GM21717 (cell line): Measurements from ENCODE around the gene TRIM74.
"Not testable (repeated sequence)": the region's sequence is repeated elsewhere in the genome, so short reads cannot be mapped to it uniquely, and the experiment has no call there.

Experiments used
- ATAC-seq: cut with Tn5 transposase; IDR thresholded peaks from one replicate; pipeline ENCODE4 v1.9.1; 2021; ENCODE audit warnings: mild to moderate bottlenecking, moderate library complexity; ENCODE audit not compliant: unreplicated experiment

TRIM74 gene

DNA sequence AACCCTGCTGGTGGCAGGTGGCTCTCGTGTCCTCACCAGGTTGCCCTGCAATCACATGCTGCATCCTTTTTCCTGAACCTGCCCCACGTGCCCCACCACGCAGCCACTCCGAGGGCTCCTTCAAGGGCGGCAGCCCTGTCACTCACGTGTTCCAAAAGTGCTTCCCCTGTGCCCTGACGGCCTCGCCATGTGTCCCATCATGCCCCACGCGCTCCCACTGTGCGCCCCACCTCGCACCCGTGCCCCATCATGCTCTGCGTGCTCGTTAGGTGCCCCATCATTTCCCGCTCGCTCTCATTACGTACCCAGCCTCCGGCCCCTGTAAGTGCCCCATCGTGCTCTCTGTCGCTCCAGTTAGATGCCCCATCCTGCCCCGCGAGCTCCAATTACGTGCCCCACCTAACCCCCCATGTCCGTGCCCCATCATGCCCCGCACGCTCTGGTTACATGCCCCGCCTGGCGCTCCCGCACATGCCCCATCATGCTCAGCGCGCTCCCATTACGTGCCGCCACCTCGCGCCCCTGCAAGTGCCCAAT is at the start of gene TRIM74:
Gene TRIM74, minus strand, starts transcription at position 487 of the 537 bp plus-strand sequence. CDS start 3,309 bp downstream, outside the sequence.
- ATAC-seq = not testable (repeated sequence)

DNA sequence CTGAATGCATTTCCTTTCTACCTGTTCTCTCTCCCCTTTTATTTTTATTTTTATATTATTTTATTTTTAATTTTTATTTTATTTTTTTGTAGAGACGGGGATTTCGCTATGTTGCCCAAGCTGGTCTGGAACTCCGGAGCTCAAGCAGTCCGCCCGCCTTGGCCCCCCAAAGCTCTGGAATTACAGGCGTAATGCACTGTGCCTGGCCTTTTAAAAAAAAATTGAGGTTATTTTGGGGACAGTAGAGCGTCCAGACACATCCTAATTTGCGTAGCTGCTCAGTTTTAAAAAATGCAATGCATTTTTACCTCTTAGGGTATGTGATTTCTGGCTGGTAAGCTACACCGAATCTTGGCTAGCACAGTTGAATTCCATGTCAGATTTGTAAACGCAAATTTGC is 37.2 kb upstream of the TRIM74 start:
- ATAC-seq = not testable (repeated sequence)

DNA sequence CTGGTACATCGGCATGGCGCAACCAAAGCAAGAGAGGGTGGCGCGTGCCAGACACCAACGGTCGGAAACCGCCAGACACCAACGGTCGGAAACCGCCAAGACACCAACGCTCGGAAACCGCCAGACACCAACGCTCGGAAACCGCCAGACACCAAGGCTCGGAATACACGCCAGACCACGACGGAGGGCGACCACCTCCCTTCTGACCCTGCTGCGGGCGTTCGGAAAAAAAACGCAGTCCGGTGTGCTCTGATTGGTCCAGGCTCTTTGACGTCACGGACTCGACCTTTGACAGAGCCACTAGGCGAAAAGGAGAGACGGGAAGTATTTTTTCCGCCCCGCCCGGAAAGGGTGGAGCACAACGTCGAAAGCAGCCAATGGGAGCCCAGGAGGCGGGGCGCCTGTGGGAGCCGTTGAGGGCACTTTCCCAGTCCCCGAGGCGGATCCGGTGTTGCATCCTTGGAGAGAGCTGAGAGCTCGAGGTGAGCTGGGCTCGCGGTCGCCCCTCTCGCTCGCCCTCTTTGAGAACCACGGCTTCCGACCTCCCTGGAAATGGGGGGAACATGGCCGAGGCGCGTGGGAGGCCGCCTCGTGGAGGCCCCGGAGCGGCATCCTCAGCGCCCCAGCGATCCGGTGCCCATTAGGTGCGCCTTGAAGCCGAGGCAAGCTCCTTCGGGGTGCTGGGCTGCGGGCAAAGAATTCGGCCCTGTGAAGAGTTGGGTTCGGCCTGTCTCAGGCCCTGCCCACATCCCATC is 36.6 kb upstream of the TRIM74 start:
- ATAC-seq = peak; percentile 74

DNA sequence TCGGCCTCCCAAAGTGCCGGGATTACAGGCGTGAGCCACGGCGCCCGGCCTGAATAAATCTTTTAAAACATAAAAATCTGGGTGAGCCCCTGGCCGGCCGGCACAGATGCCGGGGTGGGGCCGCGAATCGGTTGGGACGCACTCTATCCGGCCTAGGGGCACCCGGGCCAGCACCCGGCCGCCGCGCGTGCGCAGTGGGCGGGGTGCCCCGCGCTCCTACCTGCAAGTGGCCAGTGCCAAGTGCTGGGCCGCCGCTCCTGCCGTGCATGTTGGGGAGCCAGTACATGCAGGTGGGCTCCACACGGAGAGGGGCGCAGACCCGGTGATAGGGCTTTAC is 36.1 kb upstream of the TRIM74 start:
- ATAC-seq = peak; percentile 82

DNA sequence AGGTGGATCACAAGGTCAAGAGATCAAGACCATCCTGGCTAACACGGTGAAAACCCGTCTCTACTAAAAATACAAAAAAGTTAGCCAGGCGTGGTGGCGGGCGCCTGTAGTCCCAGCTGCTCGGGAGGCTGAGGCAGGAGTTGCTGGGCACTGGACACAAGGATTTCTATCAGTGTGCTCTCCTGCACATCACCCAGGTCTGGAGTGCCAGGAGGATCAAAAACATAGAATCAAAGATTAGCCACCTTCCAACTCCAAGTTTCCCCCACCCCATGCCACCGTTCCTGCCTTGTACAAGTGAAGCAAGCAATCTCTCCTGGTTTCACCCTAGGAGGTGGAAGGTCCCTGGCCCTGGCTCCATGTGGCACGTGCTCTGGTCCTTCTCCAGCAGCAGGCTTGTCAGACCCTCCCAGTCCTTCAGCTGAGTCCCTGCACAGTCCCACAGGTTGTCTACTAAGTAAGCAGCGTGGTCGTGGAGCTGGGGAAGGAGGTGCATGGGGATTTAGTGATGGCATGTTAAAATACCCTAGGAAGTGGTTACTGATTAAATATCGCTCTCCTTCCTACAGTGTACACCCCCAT is 28.7 kb upstream of the TRIM74 start:
- not testable (repeated sequence) for ATAC-seq

DNA sequence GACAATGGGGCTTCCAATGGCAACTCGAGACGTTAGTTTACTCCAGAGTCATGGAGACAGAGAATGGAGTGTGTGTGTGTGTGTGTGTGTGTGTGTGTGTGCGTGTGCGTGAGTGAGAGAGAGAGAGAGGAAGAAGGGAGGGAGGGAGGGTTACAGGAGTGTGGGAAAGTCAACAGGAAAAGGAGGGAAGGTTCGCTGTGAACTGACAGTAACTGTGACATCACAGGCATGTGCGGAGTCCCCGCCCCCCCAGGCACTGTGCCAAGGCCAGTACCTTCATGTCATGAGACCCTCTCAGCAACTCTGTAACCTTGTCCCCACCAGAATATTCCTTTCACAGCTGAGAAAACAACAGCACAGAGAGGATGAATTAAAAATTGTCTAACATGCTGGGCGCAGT is 28.2 kb upstream of the TRIM74 start:
- not testable (repeated sequence) for ATAC-seq

DNA sequence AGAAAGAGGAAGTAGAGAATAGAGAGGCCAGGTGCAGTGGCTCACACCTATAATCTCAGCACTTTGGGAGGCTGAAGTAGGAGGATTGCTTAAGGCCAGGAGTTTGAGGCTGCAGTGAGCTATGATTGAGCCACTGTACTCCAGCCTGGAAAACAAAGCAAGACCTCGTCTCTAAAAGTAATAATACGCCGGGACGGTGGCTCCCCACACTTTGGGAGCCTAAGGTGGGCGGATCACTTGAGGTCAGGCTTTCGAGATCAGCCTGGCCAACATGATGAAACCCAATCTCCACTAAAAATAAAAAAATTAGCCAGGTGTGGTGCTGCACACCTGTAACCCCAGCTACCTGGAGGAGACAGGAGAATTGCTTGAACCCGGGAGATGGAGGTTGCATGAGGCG is 26.2 kb upstream of the TRIM74 start:
- not testable (repeated sequence) for ATAC-seq

DNA sequence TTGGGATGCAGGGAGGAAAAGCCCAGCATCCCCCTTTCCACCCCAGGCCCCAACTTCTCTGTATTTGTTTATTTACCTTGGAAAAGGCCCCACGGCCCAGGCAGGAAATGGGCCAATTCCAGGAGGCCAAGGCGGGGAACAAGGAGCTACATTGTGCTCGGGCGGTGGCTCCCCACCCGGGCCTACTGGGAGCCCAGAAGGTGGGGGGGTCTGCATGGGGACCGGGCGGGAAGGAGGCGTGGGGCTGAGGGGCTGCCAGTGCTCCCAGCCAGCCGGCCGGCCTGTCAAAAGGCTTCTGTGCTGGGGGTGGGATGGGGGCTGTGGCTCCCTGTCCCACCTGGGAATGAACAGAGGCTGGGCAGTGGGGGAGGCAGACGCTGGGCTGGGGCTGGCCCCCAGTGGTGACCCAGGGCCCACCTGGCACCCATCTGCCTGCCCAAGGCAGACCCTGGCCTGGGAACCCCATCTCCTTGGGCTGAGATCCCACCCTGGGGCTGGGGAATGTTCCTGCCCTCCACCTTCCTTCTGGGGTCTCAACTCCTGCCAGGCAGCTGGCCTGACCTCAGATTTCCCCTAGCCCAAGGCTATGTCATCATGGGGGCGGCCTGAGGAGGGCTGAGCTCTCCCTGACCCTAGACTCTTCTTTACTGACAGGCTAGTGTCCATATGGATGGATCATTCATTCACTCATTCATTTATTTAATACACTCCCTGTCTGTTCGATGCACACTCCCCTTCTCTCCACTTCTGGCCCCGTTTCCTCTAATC is 21.1 kb upstream of the TRIM74 start:
- ATAC-seq = not testable (repeated sequence)

DNA sequence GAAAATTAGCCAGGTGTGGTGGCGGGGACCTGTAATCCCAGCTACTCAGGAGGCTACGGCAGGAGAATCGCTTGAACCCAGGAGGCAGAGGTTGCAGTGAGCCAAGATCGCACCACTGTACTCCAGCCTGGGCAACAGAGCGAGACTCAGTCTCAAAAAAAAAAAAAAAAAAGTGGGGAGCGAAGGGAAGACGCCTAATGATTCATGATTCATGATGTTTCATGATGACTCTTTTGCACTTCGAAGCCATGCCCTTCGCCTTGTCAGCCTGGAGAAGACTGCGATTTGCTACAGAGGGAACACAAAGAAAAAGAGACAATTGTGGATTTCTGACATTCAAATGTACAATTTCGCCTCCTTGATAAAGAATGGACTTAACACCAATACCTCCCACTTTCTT is 12.8 kb upstream of the TRIM74 start:
- ATAC-seq = not testable (repeated sequence)

DNA sequence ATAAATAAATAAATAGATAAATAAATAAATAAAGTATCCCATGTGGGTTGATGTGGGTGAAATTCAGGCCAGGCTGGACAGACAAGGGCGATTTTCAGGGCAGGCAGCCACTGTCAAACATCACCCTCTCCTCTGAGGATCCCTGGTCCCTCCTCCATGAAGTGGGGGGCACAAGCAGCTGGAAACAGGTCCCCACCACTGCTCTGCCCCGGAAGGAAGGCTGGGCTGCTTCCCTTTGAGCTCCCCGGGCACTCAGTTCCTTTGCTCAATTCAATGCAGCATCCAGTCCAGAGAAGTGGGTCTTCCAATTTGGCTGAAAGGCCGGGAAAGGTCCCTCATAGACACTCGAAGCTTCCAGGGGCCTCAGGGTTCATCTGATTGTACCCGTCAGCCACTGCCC is 11.1 kb upstream of the TRIM74 start:
- ATAC-seq = not testable (repeated sequence)

DNA sequence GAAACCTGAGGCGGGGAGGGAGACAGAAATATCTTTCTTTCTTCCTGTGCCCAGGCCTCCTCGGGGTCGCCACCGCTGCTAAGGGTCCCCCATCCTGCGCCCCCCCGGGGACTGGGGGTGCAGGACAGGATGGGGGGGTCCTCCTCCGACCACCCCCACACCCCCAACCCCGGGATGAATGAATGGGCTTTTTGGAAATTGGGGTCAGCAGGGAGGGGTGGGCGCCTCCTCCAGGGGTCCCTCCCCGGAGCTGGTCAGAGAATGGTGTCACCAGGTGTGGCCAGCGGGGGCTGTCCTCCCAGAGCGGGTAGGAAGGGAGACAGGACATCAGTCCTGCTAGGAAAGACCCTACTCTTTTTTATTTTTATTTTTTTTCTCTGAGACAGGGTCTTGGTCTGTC is 7.2 kb upstream of the TRIM74 start:
- ATAC-seq = not testable (repeated sequence)

DNA sequence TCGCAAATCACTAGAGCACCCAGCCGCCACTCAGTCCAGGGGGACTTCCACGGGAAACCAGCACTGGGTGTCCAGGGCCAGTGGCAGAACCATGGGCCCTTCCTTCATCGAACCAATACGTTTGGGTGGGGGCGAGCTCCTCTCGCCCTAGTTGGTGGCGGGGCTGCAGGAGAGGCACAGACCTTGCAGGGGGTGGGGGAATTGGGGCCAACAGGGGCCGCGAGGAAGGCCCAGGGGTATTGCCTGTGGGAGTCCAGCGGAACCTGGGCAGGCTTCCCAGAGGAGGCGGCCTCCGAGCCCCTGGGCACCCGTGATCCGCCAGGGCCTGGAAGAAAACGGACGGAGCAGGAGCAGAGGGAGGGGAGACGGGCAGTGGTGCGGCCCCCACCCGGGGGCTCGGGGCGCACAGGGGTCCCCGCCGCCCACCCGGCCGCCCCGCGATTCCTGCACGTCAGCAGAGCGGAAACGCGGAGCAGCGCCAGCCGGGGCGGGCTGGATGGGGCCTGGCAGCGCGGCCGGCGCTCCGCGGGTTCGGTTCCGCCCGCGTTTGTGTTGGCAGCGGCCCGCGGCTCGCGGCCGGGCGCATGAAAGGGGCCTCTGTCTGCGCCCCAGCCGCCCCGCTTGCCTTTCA is 6.5 kb upstream of the TRIM74 start:
- ATAC-seq = not testable (repeated sequence)

DNA sequence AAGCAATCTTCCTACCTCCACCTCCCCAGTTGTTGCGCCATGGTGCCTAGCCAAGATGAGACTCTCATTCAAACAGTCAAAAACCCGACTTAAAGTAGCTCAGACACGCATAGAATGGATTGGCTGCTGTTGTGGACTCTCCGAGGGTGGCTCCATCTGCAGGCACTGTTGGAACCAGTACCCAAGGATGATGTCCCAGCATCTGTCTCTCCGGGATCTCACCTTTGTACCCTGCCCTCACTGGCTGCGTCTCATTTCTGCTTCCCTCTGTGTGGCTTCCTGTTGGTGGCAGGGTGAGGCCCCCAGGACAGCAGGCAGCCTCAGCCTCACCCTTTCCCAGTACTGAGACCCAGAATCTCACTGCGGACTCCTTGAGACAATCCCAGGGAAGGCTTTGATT is 5.5 kb upstream of the TRIM74 start:
- ATAC-seq = not testable (repeated sequence)

DNA sequence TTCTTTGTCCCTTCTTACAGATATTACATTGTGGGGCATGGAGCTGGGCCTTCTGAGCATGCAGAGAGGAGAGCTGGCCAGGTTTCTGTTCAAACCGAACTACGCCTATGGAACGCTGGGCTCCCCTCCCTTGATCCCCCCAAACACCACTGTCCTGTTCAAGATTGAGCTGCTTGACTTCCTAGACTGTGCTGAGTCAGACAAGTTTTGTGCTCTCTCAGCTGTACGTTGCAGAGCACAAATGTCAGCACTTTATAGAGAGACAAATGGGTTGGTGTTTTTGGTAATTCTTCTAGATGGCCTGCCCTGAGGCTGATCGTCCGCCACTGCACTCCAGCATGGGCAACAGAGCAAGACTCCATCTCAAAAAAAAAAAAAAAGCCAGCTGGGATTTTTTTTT is 2.2 kb upstream of the TRIM74 start:
- not testable (repeated sequence) for ATAC-seq

DNA sequence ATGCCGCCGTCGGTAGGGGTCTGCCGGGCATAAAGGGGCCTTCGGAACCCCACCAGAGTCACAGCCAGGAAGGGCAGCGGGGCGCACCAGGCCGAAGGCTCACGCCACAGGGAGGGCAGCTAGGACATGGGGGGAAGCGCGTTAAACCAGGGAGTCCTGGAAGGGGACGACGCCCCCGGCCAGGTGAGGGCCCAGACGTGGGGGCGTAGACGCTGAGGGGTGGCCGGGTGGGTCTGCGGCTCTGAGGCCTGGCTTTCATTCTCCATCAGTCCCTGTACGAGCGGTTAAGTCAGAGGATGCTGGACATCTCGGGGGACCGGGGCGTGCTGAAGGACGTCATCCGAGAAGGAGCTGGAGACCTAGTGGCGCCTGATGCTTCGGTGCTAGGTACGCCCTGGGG is 422 bp upstream of the TRIM74 start:
- not testable (repeated sequence) for ATAC-seq

DNA sequence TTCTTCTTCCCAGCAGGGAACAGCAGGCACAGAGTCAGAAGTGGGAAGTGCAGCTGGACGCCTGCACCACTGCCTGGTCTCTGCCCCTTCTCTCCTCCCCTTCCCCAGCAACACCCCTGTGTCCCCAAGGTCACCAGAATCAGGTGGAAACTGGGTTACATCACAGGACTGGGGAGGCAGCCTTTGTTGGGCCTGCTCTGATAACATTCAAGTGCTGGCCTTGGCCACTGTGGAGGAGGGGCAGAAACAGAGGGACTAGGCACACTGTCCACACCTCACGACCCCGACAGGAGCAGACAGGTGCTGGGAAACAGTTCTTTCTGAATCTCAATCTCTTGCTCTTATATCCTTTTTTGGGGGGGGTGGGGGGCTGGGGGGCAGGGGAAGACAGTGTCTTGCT is 2.4 kb downstream of the TRIM74 start:
- ATAC-seq = not testable (repeated sequence)

DNA sequence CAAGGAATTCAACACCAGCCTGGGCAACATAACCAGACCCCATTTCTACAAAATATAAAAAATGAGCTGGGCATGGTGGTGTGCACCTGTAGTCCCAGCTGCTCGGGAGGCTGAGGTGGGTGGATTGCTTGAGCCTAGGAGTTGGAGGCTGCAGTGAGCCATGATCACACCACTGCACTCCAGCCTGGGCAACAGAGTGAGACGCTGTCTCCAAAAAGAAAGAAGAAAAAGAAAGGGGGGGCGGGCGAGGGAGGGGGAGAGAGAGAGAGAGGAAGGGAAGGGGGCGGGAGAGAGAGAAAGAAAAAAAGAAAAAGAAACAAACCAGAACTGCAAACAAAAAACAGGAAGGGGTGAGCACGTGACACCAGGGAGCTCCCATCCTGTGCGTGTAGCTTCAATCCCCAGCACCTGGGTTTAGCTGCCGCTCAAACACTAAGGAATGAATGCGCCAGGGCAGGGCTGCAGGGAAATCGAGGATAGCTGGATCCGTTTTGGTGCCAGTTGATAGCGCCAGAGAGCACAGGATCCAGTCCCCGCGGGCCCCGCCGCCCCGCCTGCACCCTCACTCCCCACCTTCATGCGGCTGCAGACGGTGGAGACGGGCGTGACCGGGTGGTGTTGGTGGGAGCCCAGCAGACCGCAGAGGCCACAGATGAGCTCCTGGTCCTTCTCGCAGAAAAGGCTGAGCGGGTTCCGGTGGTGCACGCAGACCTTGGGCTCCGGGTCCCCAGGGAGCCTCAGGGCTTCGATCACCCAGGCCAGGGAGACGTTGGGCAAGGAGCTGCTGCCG is 3.9 kb downstream of the TRIM74 start:
- ATAC-seq = not testable (repeated sequence)

DNA sequence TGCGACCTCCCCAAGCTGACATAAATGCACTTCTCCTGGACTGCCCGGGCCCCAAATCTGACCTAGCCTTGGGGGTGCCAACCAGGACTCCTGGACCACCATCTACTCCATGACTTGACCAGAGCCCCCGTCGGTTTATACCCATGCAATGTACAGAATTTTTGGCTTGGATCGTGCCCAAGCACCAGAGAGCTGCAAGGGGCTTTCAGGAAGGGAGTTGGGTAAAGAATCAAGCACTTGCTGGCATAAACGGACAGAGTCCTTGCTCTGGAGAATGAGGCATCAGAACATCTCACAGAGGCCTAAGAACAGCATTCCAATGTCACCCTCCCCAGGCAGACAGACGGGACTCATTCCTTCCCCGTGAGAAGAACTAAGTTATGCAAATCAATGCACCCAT is 6.2 kb downstream of the TRIM74 start:
- ATAC-seq = not testable (repeated sequence)

DNA sequence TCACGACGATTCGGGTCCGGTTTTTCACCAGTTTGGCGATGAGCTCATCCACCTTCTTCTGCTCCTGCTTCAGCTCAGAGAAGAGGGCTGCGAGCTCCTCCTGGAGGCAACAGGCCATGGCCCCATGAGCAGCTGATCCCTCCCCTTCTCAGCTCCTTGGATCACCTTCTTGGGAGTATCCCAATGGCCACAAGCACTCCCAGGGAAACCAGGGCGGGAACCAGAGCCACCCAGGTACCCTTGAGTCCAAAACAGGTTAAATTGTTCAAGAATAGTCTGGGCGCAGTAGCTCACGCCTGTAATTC is 8.0 kb downstream of the TRIM74 start:
- ATAC-seq = not testable (repeated sequence)

DNA sequence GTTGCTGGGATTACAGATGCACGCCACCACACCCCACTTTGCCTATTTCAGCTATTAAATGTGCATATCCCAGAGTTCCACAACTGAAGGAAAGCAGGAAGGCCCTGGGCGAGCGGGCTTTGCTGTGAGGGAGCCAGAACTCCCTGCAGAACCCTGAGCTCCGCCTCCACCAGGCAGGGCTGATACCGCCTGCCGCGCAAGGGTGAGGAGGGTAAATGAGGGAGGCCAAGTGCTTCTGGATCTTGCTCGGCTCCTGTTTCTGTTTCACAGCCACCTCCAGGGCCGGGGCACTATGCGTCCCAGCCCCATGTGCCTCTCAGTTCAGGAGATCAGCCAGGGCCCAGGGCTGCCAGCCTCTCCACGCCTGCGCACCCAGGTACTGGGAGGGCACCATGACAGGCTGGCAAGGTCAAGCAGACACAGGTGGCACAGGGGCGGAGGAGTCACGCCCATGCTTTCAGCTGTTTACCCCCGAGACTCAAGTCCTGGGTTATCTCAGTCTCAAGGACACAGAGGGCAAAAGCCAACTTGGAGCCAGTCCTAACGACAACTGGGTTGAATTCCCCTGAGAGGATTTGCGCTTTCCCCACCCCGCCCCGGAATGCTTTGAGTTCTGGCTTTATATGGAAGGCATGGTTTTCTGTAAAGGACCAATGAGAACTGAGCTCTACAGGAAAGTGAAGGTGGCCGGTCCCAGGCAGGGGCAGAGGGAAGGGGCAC is 8.5 kb downstream of the TRIM74 start:
- not testable (repeated sequence) for ATAC-seq
